Mesothelial cell of epicardium (in vitro differentiated cells): ENCODE data around the gene FANCL. TPM values are rescaled to one million over a fixed set of nuclear protein-coding genes. Genes with fewer than 3 reads are reported as not detected.
"Not testable (repeated sequence)": the region's sequence is repeated elsewhere in the genome, so short reads cannot be mapped to it uniquely, and the experiment has no call there.

Source experiments
- DNase-seq, 2 experiments: peaks; one replicate each; pipeline ENCODE4 v3.0.0; 2021; ENCODE audit warnings: low spot score in 2 of 2; ENCODE audit not compliant: unreplicated experiment in 2 of 2
- H3K27ac Mint-ChIP-seq: 2 replicates; pipeline ENCODE4 v1.8.0; 2021; ENCODE audit warnings: mixed read lengths
- H3K27me3 Mint-ChIP-seq: 2 replicates; pipeline ENCODE4 v1.8.0; 2021; ENCODE audit warnings: low read depth, mixed read lengths
- H3K36me3 Mint-ChIP-seq: 2 replicates; pipeline ENCODE4 v1.8.0; 2021; ENCODE audit warnings: mixed read lengths
- H3K4me1 Mint-ChIP-seq: 2 replicates; pipeline ENCODE4 v1.8.0; 2021; ENCODE audit warnings: mixed read lengths
- H3K4me3 Mint-ChIP-seq: 2 replicates; pipeline ENCODE4 v1.8.0; 2021; ENCODE audit warnings: mild to moderate bottlenecking, moderate library complexity, mixed read lengths
- H3K9me3 Mint-ChIP-seq: 2 replicates; pipeline ENCODE4 v1.8.0; 2021; ENCODE audit warnings: mixed read lengths
- total RNA-seq: library from RNA; stranded (reverse); gene quantifications from 3 replicates; pipeline ENCODE4 v1.2.1, GENCODE V29; 2021
- TF ChIP-seq, protein P1 (sequence below): fragments of 200-600 bp; sonication (generic); IDR thresholded peaks from one replicate; pipeline ENCODE4 v1.5.0; 2021; ENCODE audit warnings: antibody characterized with exemption; ENCODE audit not compliant: unreplicated experiment

FANCL gene
- total RNA-seq, 1 donor from 2014 or later: 39.6 TPM

- no peaks in the 10 kb centered on the region for H3K27me3 Mint-ChIP-seq
- H3K4me1 Mint-ChIP-seq: no peaks in the 10 kb centered on the region
- DNase-seq: no peak
- H3K36me3 Mint-ChIP-seq: peaks cover 25% of the 10 kb centered on the region
- TF ChIP-seq, protein P1, sequence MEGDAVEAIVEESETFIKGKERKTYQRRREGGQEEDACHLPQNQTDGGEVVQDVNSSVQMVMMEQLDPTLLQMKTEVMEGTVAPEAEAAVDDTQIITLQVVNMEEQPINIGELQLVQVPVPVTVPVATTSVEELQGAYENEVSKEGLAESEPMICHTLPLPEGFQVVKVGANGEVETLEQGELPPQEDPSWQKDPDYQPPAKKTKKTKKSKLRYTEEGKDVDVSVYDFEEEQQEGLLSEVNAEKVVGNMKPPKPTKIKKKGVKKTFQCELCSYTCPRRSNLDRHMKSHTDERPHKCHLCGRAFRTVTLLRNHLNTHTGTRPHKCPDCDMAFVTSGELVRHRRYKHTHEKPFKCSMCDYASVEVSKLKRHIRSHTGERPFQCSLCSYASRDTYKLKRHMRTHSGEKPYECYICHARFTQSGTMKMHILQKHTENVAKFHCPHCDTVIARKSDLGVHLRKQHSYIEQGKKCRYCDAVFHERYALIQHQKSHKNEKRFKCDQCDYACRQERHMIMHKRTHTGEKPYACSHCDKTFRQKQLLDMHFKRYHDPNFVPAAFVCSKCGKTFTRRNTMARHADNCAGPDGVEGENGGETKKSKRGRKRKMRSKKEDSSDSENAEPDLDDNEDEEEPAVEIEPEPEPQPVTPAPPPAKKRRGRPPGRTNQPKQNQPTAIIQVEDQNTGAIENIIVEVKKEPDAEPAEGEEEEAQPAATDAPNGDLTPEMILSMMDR: no peak
- H3K27ac Mint-ChIP-seq: no peak overlapping the region
- H3K9me3 Mint-ChIP-seq: no peaks in the 10 kb centered on the region
- H3K4me3 Mint-ChIP-seq: no peak overlapping the region
These were observed 54.6 kb downstream of the FANCL start for GRCh38 chr2:58186501-58186900.

DNA sequence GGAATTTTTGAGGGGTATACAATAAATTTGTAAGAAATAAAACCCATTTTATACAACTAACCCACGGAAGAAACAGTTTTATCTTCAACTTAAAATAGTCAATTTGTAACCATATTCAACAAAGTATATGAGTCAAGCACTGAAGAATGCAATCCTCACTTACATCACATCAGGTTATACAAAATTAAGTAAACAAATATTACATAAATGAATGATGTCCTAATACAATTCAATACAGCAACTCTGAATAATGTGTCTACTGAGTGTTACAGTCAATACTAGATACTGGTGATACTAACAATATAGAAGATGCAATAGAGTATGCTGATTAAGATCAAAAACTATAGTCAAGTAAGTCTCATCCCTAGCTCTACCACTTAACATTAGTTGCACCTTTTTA lies 58.6 kb downstream of the FANCL start:
- no peak for DNase-seq
- TF ChIP-seq, protein P1: no peak

GRCh38 chr2:58180635-58181034 lies 60.5 kb downstream of the FANCL start:
- DNase-seq: no peak
- H3K27me3 Mint-ChIP-seq: no peaks in the 10 kb centered on the region
- peaks cover 30% of the 10 kb centered on the region for H3K9me3 Mint-ChIP-seq
- H3K27ac Mint-ChIP-seq: no peak overlapping the region
- H3K36me3 Mint-ChIP-seq: peaks cover 38% of the 10 kb centered on the region
- no peak overlapping the region for H3K4me3 Mint-ChIP-seq
- TF ChIP-seq, protein P1: no peak
- H3K4me1 Mint-ChIP-seq: no peaks in the 10 kb centered on the region

More for the DNA sequence above, 58.6 kb downstream of the FANCL start:
- peaks cover 43% of the 10 kb centered on the region for H3K36me3 Mint-ChIP-seq
- peaks cover 30% of the 10 kb centered on the region for H3K9me3 Mint-ChIP-seq
- no peaks in the 10 kb centered on the region for H3K27me3 Mint-ChIP-seq
- H3K4me1 Mint-ChIP-seq: no peaks in the 10 kb centered on the region
- no peak overlapping the region for H3K4me3 Mint-ChIP-seq
- H3K27ac Mint-ChIP-seq: no peak overlapping the region

GRCh38 chr2:58180175-58180574 lies 61.0 kb downstream of the FANCL start:
- peaks cover 30% of the 10 kb centered on the region for H3K9me3 Mint-ChIP-seq
- H3K4me3 Mint-ChIP-seq, H3K27ac Mint-ChIP-seq, DNase-seq, H3K27me3 Mint-ChIP-seq, H3K4me1 Mint-ChIP-seq: not testable (repeated sequence)
- peaks cover 42% of the 10 kb centered on the region for H3K36me3 Mint-ChIP-seq

- H3K9me3 Mint-ChIP-seq: peaks cover 52% of the 10 kb centered on the region
- H3K4me3 Mint-ChIP-seq, DNase-seq, H3K4me1 Mint-ChIP-seq, H3K27me3 Mint-ChIP-seq, H3K27ac Mint-ChIP-seq: not testable (repeated sequence)
- peaks cover 65% of the 10 kb centered on the region for H3K36me3 Mint-ChIP-seq
These were observed 63.9 kb downstream of the FANCL start for GRCh38 chr2:58177187-58177586.

- not testable (repeated sequence) for H3K27me3 Mint-ChIP-seq, DNase-seq, H3K4me1 Mint-ChIP-seq, H3K27ac Mint-ChIP-seq, H3K4me3 Mint-ChIP-seq
- H3K36me3 Mint-ChIP-seq: peaks cover 60% of the 10 kb centered on the region
- H3K9me3 Mint-ChIP-seq: peaks cover 43% of the 10 kb centered on the region
These were observed 69.3 kb downstream of the FANCL start for GRCh38 chr2:58171831-58172230.

DNA sequence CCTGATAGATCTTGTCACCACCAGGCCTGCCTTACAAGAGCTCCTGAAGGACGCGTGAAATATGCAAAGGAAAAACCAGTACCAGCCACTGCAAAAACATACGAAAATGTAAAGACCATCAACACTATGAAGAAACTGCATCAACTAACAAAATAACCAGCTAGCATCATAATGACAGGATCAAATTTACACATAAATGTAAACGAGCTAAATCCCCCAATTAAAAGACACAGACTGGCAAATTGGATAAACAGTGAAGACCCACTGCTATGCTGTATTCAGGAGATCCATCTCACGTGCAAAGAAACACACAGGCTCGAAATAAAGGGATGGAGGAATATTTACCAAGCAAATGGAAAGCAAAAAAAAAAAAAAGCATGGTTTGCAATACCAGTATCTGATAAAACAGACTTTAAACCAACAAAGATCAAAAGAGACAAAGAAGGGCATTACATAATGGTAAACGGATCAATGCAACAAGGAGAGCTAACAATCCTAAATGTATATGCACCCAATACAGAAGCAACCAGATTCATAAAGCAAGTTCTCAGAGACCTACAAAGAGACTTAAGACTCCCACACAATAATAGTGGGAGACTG lies 70.7 kb downstream of the FANCL start:
- Mint-ChIP-seq H3K36me3 (peaks cover 58% of the 10 kb centered on the region), H3K9me3 (peaks cover 43% of the 10 kb centered on the region)
- H3K4me3 Mint-ChIP-seq, DNase-seq, H3K27me3 Mint-ChIP-seq, H3K27ac Mint-ChIP-seq, H3K4me1 Mint-ChIP-seq: not testable (repeated sequence)

DNA sequence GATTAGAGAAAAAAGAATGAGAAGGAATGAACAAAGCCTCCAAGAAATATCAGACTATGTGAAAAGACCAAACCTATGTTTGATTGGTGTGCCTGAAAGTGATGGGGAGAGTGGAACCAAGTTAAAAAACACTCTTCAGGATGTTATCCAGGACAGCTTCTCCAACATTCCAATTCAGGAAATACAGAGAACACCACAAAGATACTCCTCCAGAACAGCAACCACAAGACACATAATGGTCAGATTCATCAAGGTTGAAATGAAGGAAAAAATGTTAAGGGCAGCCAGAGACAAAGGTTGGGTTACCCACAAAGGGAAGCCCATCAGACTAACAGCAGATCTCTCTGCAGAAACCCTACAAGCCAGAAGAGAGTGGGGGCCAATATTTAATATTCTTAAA lies 71.3 kb downstream of the FANCL start:
- H3K36me3 Mint-ChIP-seq: peaks cover 55% of the 10 kb centered on the region
- H3K4me3 Mint-ChIP-seq, H3K27me3 Mint-ChIP-seq, H3K4me1 Mint-ChIP-seq, H3K27ac Mint-ChIP-seq, DNase-seq: not testable (repeated sequence)
- H3K9me3 Mint-ChIP-seq: peaks cover 43% of the 10 kb centered on the region

- Mint-ChIP-seq H3K9me3 (peaks cover 30% of the 10 kb centered on the region), H3K36me3 (peaks cover 41% of the 10 kb centered on the region)
- not testable (repeated sequence) for H3K4me3 Mint-ChIP-seq
These were observed 73.0 kb downstream of the FANCL start for GRCh38 chr2:58168130-58168529.

More at GRCh38 chr2:58168130-58168529, 73.0 kb downstream of the FANCL start:
- DNase-seq, H3K4me1 Mint-ChIP-seq, H3K27ac Mint-ChIP-seq, H3K27me3 Mint-ChIP-seq: not testable (repeated sequence)
